Liver (tissue), 3 donors: ENCODE data around the gene NRG3.

Source experiments
- CTCF ChIP-seq: fragments of 150-350 bp; IDR thresholded peaks from 2 replicates; pipeline ENCODE4 v1.5.1; 2017; ENCODE audit warnings: improper control_type of control experiment, low read depth, low read length; ENCODE audit not compliant: missing input control
- JUND ChIP-seq, 2 donors: IDR thresholded peaks; 2 replicates each; pipeline ENCODE4 v1.6.1; 2016; ENCODE audit warnings: antibody characterized with exemption in 2 of 2
- MAX ChIP-seq: IDR thresholded peaks from 2 replicates; pipeline ENCODE4 v1.6.1; 2016; ENCODE audit warnings: antibody characterized with exemption
- REST ChIP-seq: IDR thresholded peaks from 2 replicates; pipeline ENCODE4 v1.6.1; 2016; ENCODE audit warnings: antibody characterized with exemption, mild to moderate bottlenecking
- ZBTB33 ChIP-seq: IDR thresholded peaks from 2 replicates; pipeline ENCODE4 v1.6.1; 2016; ENCODE audit warnings: antibody characterized with exemption
- donor health status: healthy.
- donor health status: healthy.

- no peak for TF ChIP-seq CTCF
- TF ChIP-seq ZBTB33, result no peak
- TF ChIP-seq JUND (IDR thresholded peaks at IDR 0.05), result no peak
- TF ChIP-seq MAX, result no peak
- no peak for TF ChIP-seq REST
Measured at GRCh38 chr10:82768040-82768439, 893.0 kb downstream of the NRG3 start.
